GM23338 (cell line): ENCODE measurements around the gene ADRA2A. TPM values are rescaled to one million over a fixed set of nuclear protein-coding genes. Genes with fewer than 3 reads are reported as not detected.

Experiments
- ATAC-seq: fragments of 200-7000 bp; cut with Tn5 transposase; 3 replicates; pipeline ENCODE4 v1.9.1; 2020
- DNase-seq: peaks from one replicate; pipeline ENCODE4 v3.0.0-alpha.2; 2015; ENCODE audit warnings: low spot score
- H2AFZ ChIP-seq: fragments of 200-600 bp; sonication (generic); 2 replicates; pipeline ENCODE4 v1.8.0; 2016; ENCODE audit warnings: antibody characterized with exemption, mild to moderate bottlenecking, moderate library complexity
- H3F3A ChIP-seq: fragments of 200-600 bp; sonication (generic); replicated peaks from 2 replicates; pipeline ENCODE4 v1.8.0; 2017; ENCODE audit warnings: antibody characterized with exemption, mixed run types, low read depth
- H3K27ac ChIP-seq: fragments of 200-600 bp; sonication (generic); 2 replicates; pipeline ENCODE4 v1.6.1; 2016; ENCODE audit warnings: low read depth
- H3K27me3 ChIP-seq: fragments of 200-600 bp; sonication (generic); 2 replicates; pipeline ENCODE4 v1.8.0; 2016; ENCODE audit warnings: mild to moderate bottlenecking, mixed run types, moderate library complexity; ENCODE audit not compliant: insufficient read depth
- H3K36me3 ChIP-seq: fragments of 200-600 bp; sonication (generic); 2 replicates; pipeline ENCODE4 v1.8.0; 2016; ENCODE audit warnings: mild to moderate bottlenecking; ENCODE audit not compliant: insufficient read depth
- H3K4me1 ChIP-seq: fragments of 200-600 bp; sonication (generic); 2 replicates; pipeline ENCODE4 v1.8.0; 2016; ENCODE audit warnings: mild to moderate bottlenecking, moderate library complexity; ENCODE audit not compliant: insufficient read depth
- H3K4me2 ChIP-seq: fragments of 200-600 bp; sonication (generic); 2 replicates; pipeline ENCODE4 v1.7.1; 2017; ENCODE audit warnings: mixed run types
- H3K4me3 ChIP-seq: fragments of 200-600 bp; sonication (generic); 2 replicates; pipeline ENCODE4 v1.6.1; 2016; ENCODE audit warnings: mixed run types
- H3K79me2 ChIP-seq: fragments of 200-600 bp; sonication (generic); replicated peaks from 2 replicates; pipeline ENCODE4 v1.8.0; 2017; ENCODE audit warnings: mild to moderate bottlenecking; ENCODE audit not compliant: insufficient read depth
- H3K9me2 ChIP-seq: fragments of 200-600 bp; sonication (generic); 2 replicates; pipeline ENCODE4 v1.8.0; 2017; ENCODE audit not compliant: insufficient read depth
- H4K20me1 ChIP-seq: fragments of 200-600 bp; sonication (generic); replicated peaks from 2 replicates; pipeline ENCODE4 v1.8.0; 2017; ENCODE audit warnings: mild to moderate bottlenecking; ENCODE audit not compliant: insufficient read depth
- H3K27ac Mint-ChIP-seq: 2 replicates; pipeline ENCODE4 v1.8.0; 2020; ENCODE audit warnings: inconsistent platforms, mild to moderate bottlenecking, moderate library complexity, mixed read lengths
- H3K27me3 Mint-ChIP-seq: 3 replicates; pipeline ENCODE4 v1.8.0; 2022; ENCODE audit warnings: low read depth, mild to moderate bottlenecking, moderate library complexity, mixed read lengths, inconsistent platforms; ENCODE audit not compliant: insufficient read depth, poor library complexity
- H3K36me3 Mint-ChIP-seq: 3 replicates; pipeline ENCODE4 v1.8.0; 2021; ENCODE audit warnings: low read depth, mild to moderate bottlenecking, inconsistent platforms, moderate library complexity, mixed read lengths
- H3K4me1 Mint-ChIP-seq: 3 replicates; pipeline ENCODE4 v1.8.0; 2020; ENCODE audit warnings: mild to moderate bottlenecking, inconsistent platforms, mixed read lengths
- H3K4me3 Mint-ChIP-seq: 3 replicates; pipeline ENCODE4 v1.8.0; 2021; ENCODE audit warnings: moderate library complexity, mild to moderate bottlenecking, inconsistent platforms, mixed read lengths
- H3K9me3 Mint-ChIP-seq: 3 replicates; pipeline ENCODE4 v1.8.0; 2020; ENCODE audit warnings: moderate library complexity, mild to moderate bottlenecking, inconsistent platforms, mixed read lengths
- CREB1 ChIP-seq: fragments of 250-450 bp; sonication (Bioruptor Pico); IDR thresholded peaks from 2 replicates; pipeline ENCODE4 v1.5.0; 2020; ENCODE audit warnings: low read depth, mild to moderate bottlenecking, moderate library complexity
- EZH2 ChIP-seq: fragments of 200-600 bp; sonication (generic); IDR thresholded peaks from one replicate; pipeline ENCODE4 v1.8.0; 2017; ENCODE audit warnings: antibody characterized with exemption, mild to moderate bottlenecking, low read depth; ENCODE audit not compliant: unreplicated experiment
- EZH2phosphoT487 ChIP-seq: fragments of 200-600 bp; sonication (generic); IDR thresholded peaks from one replicate; pipeline ENCODE4 v1.8.1; 2018; ENCODE audit warnings: antibody characterized with exemption; ENCODE audit not compliant: unreplicated experiment
- JUNB ChIP-seq: IDR thresholded peaks from one replicate; pipeline ENCODE4 v1.6.1; 2016; ENCODE audit warnings: antibody characterized with exemption; ENCODE audit not compliant: unreplicated experiment
- NANOG ChIP-seq: IDR thresholded peaks from 2 replicates; pipeline ENCODE4 v1.6.1; 2016; ENCODE audit warnings: antibody characterized with exemption, borderline replicate concordance
- POLR2AphosphoS5 ChIP-seq: IDR thresholded peaks from 2 replicates; pipeline ENCODE4 v1.6.1; 2016; ENCODE audit warnings: antibody characterized with exemption, low read depth
- STAT1 ChIP-seq: IDR thresholded peaks from one replicate; pipeline ENCODE4 v1.6.1; 2016; ENCODE audit warnings: antibody characterized with exemption; ENCODE audit not compliant: unreplicated experiment
- ZNF114 ChIP-seq: fragments of 250-450 bp; sonication (Bioruptor Pico); IDR thresholded peaks from 2 replicates; pipeline ENCODE4 v1.5.0; 2020; ENCODE audit warnings: mild to moderate bottlenecking, moderate library complexity
- ZNF331 ChIP-seq: fragments of 250-450 bp; sonication (Bioruptor Pico); IDR thresholded peaks from 2 replicates; pipeline ENCODE4 v1.5.0; 2020; ENCODE audit warnings: low read depth, mild to moderate bottlenecking, moderate library complexity
- polyA plus RNA-seq: library from polyadenylated mRNA; unstranded; fragments of >200 nt; fragmentation: Nextera tagmentation; extraction: Ambion mirVana; gene quantifications from 2 replicates; pipeline ENCODE4 v1.2.1, GENCODE V29; 2016
- total RNA-seq: library from RNA; depleted of rRNA; stranded (reverse); fragments of >200 nt; shearing (Covaris generic); gene quantifications from 2 replicates; pipeline ENCODE4 v1.2.3, GENCODE V29; 2014
- TF ChIP-seq, protein P1 (sequence below): IDR thresholded peaks from 2 replicates; pipeline ENCODE4 v1.6.1; 2016; ENCODE audit warnings: antibody characterized with exemption
- TF ChIP-seq, protein P2 (sequence below), 2 experiments: fragments of 200-600 bp in 1 of 2; sonication (generic) in 1 of 2; conservative IDR thresholded peaks; 2 replicates each; pipeline versions ENCODE4 v1.5.1 to v1.6.1; 2016 to 2017; ENCODE audit warnings: antibody characterized with exemption in 2 of 2, low read depth in 2 of 2, mild to moderate bottlenecking in 2 of 2, moderate library complexity in 1 of 2
- TF ChIP-seq, protein P3 (sequence below): fragments of 250-450 bp; sonication (Bioruptor Pico); IDR thresholded peaks from 2 replicates; pipeline ENCODE4 v1.5.0; 2020; ENCODE audit warnings: mild to moderate bottlenecking, moderate library complexity
- TF ChIP-seq, protein P4 (sequence below): IDR thresholded peaks from one replicate; pipeline ENCODE4 v1.6.1; 2018; ENCODE audit warnings: antibody characterized with exemption; ENCODE audit not compliant: unreplicated experiment

Gene ADRA2A
- total and polyA plus RNA-seq, 2 experiments from 2014 or later, result 0.60 to 2.5 TPM

DNA sequence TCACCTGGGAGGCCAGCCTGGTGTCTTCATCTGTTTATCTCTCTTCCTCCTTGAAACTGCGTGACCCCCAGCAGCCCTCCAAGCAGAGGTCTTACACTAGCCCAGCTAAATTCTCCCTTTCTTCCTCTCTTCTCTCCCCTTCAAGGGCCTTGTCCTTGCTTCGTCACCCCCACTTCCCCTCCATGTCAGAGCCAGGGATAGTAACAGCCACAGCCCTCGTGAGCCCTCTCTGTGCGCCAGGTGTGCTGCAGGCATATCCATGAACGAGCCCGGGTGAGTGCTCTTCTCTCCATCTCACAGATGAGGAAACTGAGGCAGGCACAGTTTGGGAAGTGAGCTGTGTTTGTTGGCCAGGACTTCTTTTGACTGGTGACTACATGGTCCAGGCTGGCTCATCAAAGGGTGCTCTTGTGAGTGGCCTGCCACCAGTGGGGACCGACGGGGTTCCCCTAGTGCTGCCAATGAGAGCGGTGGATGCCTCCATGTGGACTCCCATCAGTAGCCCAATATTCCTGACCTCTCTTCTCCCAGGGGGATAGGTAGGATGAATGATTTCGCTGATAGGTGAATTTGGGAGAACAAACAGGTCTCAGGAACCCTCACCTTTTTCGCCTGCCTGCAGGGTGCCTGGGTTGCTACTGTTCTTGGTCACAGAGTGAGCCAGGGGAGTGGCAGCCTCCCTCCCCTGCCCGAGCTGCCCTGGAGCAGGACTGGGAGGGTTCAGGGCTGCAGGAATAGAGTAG, 38.1 kb downstream of the ADRA2A start:
- Mint-ChIP-seq H3K36me3 (no peaks in the 10 kb centered on the region), H3K4me1 (no peaks in the 10 kb centered on the region), H3K4me3 (no peak overlapping the region), H3K27me3 (peaks cover 3% of the 10 kb centered on the region), H3K9me3 (no peaks in the 10 kb centered on the region; the same call in 2 of the 3 replicates), H3K27ac (no peak overlapping the region)
- no peak for ATAC-seq
- no peaks in the 10 kb centered on the region for H3K27me3 ChIP-seq
- H2AFZ ChIP-seq, result no peak overlapping the region
- no peaks in the 10 kb centered on the region for H4K20me1 ChIP-seq
- DNase-seq, result no peak
- peaks cover 6% of the 10 kb centered on the region; the same call in 1 of the 2 replicates for H3K9me2 ChIP-seq
- no peaks in the 10 kb centered on the region for H3K79me2 ChIP-seq
- TF ChIP-seq EZH2 (no peak), ZNF114 (CRISPR knock-in tag) (no peak), ZNF331 (CRISPR knock-in tag) (no peak), JUNB (no peak), CREB1 (CRISPR knock-in tag) (no peak), NANOG (no peak), EZH2phosphoT487 (no peak), POLR2AphosphoS5 (no peak), STAT1 (no peak)
- TF ChIP-seq, protein P1, sequence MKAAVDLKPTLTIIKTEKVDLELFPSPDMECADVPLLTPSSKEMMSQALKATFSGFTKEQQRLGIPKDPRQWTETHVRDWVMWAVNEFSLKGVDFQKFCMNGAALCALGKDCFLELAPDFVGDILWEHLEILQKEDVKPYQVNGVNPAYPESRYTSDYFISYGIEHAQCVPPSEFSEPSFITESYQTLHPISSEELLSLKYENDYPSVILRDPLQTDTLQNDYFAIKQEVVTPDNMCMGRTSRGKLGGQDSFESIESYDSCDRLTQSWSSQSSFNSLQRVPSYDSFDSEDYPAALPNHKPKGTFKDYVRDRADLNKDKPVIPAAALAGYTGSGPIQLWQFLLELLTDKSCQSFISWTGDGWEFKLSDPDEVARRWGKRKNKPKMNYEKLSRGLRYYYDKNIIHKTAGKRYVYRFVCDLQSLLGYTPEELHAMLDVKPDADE, result no peak
- TF ChIP-seq, protein P2, sequence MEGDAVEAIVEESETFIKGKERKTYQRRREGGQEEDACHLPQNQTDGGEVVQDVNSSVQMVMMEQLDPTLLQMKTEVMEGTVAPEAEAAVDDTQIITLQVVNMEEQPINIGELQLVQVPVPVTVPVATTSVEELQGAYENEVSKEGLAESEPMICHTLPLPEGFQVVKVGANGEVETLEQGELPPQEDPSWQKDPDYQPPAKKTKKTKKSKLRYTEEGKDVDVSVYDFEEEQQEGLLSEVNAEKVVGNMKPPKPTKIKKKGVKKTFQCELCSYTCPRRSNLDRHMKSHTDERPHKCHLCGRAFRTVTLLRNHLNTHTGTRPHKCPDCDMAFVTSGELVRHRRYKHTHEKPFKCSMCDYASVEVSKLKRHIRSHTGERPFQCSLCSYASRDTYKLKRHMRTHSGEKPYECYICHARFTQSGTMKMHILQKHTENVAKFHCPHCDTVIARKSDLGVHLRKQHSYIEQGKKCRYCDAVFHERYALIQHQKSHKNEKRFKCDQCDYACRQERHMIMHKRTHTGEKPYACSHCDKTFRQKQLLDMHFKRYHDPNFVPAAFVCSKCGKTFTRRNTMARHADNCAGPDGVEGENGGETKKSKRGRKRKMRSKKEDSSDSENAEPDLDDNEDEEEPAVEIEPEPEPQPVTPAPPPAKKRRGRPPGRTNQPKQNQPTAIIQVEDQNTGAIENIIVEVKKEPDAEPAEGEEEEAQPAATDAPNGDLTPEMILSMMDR (conservative IDR thresholded peaks at IDR 0.05; ENCODE audit: low read depth in 2 of 2), result no peak
- TF ChIP-seq, protein P3, sequence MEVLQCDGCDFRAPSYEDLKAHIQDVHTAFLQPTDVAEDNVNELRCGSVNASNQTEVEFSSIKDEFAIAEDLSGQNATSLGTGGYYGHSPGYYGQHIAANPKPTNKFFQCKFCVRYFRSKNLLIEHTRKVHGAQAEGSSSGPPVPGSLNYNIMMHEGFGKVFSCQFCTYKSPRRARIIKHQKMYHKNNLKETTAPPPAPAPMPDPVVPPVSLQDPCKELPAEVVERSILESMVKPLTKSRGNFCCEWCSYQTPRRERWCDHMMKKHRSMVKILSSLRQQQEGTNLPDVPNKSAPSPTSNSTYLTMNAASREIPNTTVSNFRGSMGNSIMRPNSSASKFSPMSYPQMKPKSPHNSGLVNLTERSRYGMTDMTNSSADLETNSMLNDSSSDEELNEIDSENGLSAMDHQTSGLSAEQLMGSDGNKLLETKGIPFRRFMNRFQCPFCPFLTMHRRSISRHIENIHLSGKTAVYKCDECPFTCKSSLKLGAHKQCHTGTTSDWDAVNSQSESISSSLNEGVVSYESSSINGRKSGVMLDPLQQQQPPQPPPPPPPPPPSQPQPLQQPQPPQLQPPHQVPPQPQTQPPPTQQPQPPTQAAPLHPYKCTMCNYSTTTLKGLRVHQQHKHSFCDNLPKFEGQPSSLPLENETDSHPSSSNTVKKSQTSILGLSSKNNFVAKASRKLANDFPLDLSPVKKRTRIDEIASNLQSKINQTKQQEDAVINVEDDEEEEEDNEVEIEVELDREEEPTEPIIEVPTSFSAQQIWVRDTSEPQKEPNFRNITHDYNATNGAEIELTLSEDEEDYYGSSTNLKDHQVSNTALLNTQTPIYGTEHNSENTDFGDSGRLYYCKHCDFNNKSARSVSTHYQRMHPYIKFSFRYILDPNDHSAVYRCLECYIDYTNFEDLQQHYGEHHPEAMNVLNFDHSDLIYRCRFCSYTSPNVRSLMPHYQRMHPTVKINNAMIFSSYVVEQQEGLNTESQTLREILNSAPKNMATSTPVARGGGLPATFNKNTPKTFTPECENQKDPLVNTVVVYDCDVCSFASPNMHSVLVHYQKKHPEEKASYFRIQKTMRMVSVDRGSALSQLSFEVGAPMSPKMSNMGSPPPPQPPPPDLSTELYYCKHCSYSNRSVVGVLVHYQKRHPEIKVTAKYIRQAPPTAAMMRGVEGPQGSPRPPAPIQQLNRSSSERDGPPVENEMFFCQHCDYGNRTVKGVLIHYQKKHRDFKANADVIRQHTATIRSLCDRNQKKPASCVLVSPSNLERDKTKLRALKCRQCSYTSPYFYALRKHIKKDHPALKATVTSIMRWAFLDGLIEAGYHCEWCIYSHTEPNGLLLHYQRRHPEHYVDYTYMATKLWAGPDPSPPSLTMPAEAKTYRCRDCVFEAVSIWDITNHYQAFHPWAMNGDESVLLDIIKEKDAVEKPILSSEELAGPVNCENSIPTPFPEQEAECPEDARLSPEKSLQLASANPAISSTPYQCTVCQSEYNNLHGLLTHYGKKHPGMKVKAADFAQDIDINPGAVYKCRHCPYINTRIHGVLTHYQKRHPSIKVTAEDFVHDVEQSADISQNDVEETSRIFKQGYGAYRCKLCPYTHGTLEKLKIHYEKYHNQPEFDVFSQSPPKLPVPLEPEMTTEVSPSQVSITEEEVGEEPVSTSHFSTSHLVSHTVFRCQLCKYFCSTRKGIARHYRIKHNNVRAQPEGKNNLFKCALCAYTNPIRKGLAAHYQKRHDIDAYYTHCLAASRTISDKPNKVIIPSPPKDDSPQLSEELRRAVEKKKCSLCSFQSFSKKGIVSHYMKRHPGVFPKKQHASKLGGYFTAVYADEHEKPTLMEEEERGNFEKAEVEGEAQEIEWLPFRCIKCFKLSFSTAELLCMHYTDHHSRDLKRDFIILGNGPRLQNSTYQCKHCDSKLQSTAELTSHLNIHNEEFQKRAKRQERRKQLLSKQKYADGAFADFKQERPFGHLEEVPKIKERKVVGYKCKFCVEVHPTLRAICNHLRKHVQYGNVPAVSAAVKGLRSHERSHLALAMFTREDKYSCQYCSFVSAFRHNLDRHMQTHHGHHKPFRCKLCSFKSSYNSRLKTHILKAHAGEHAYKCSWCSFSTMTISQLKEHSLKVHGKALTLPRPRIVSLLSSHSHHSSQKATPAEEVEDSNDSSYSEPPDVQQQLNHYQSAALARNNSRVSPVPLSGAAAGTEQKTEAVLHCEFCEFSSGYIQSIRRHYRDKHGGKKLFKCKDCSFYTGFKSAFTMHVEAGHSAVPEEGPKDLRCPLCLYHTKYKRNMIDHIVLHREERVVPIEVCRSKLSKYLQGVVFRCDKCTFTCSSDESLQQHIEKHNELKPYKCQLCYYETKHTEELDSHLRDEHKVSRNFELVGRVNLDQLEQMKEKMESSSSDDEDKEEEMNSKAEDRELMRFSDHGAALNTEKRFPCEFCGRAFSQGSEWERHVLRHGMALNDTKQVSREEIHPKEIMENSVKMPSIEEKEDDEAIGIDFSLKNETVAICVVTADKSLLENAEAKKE (CRISPR knock-in tag), result no peak
- TF ChIP-seq, protein P4, sequence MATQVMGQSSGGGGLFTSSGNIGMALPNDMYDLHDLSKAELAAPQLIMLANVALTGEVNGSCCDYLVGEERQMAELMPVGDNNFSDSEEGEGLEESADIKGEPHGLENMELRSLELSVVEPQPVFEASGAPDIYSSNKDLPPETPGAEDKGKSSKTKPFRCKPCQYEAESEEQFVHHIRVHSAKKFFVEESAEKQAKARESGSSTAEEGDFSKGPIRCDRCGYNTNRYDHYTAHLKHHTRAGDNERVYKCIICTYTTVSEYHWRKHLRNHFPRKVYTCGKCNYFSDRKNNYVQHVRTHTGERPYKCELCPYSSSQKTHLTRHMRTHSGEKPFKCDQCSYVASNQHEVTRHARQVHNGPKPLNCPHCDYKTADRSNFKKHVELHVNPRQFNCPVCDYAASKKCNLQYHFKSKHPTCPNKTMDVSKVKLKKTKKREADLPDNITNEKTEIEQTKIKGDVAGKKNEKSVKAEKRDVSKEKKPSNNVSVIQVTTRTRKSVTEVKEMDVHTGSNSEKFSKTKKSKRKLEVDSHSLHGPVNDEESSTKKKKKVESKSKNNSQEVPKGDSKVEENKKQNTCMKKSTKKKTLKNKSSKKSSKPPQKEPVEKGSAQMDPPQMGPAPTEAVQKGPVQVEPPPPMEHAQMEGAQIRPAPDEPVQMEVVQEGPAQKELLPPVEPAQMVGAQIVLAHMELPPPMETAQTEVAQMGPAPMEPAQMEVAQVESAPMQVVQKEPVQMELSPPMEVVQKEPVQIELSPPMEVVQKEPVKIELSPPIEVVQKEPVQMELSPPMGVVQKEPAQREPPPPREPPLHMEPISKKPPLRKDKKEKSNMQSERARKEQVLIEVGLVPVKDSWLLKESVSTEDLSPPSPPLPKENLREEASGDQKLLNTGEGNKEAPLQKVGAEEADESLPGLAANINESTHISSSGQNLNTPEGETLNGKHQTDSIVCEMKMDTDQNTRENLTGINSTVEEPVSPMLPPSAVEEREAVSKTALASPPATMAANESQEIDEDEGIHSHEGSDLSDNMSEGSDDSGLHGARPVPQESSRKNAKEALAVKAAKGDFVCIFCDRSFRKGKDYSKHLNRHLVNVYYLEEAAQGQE, result no peak
- no peak overlapping the region for H3K27ac ChIP-seq
- H3K36me3 ChIP-seq, result no peaks in the 10 kb centered on the region
- H3F3A ChIP-seq, result no peaks in the 10 kb centered on the region
- H3K4me3 ChIP-seq, result no peak overlapping the region
- H3K4me1 ChIP-seq, result no peaks in the 10 kb centered on the region
- H3K4me2 ChIP-seq, result no peak overlapping the region
